NT2/D1 (cell line): ENCODE measurements around the gene PTPRN2.

Experiments used
- SUZ12 ChIP-seq: IDR thresholded peaks from 2 replicates; pipeline ENCODE4 v1.6.1; 2011; ENCODE audit not compliant: insufficient read length, insufficient read depth; ENCODE audit errors: extremely low read depth
- ZNF274 ChIP-seq: IDR thresholded peaks from 2 replicates; pipeline ENCODE4 v1.6.1; 2011; ENCODE audit warnings: mild to moderate bottlenecking, low read depth, low read length

DNA sequence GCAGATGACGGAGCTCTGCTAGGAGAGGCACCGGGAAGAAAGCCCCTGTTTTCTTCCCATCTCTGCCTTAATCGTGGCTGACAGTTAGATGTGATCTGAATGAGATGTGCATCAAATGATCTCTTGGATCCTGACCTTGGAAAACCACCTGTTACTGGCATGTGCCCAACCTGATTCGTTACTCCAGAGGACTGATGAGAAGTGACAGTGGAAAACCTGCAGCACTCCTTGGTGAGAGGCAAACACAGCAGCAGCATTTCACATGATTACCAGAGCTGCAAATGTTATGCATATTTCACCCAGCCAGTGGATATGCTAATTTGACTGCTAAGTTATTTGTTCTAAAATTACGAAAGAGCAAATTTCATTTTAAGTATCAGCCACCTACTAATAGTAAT, 95.3 kb downstream of the PTPRN2 start:
- no peak for TF ChIP-seq ZNF274
- no peak for TF ChIP-seq SUZ12
